B cell (primary cell): ENCODE data around the gene AFDN. TPM values are rescaled to one million over a fixed set of nuclear protein-coding genes. Genes with fewer than 3 reads are reported as not detected.

ENCODE experiments used
- ATAC-seq: fragments of 200-7000 bp; cut with Tn5 transposase; one replicate; pipeline ENCODE4 v1.10.0; 2021; ENCODE audit warnings: low read depth, mild to moderate bottlenecking, moderate number of reproducible peaks, moderate library complexity
- CTCF ChIA-PET: fragments of 350-600 bp; sonication (Branson Sonifier 250); formaldehyde crosslinking; loops from one replicate; lab custom pipeline; 2021; ENCODE audit warnings: antibody characterized with exemption, inconsistent platforms; lab: Charles Lee
- POLR2A ChIA-PET: fragments of 350-600 bp; sonication (Branson Sonifier 250); formaldehyde crosslinking; loops from one replicate; lab custom pipeline; 2021; ENCODE audit warnings: antibody characterized with exemption; lab: Charles Lee
- DNase-seq: peaks from one replicate; pipeline ENCODE4 v3.0.0; 2013
- H2AFZ ChIP-seq: 2 replicates; pipeline ENCODE4 v1.6.1; 2012; ENCODE audit warnings: mild to moderate bottlenecking, low read depth, low read length; ENCODE audit not compliant: insufficient read depth, poor library complexity, severe bottlenecking
- H3K27ac ChIP-seq, 2 donors: 1 replicate in 1 of 2; 2 replicates in 1 of 2; pipeline ENCODE4 v1.5.1; 2012 to 2013; ENCODE audit warnings: low read length in 2 of 2, mild to moderate bottlenecking in 2 of 2, moderate library complexity in 1 of 2
- H3K27me3 ChIP-seq, 4 experiments: fragments of 200-600 bp in 1 of 4; sonication (generic) in 1 of 4; replicated peaks in 1 of 4; 1 replicate in 2 of 4; 2 replicates in 2 of 4; pipeline versions ENCODE4 v1.6.1 to v1.7.0; 2013 to 2016; ENCODE audit warnings: low read length in 3 of 4, mild to moderate bottlenecking in 2 of 4, mixed read lengths in 1 of 4, moderate library complexity in 1 of 4; ENCODE audit not compliant: insufficient read depth in 4 of 4, control insufficient read depth in 3 of 4; ENCODE audit errors: control extremely low read depth in 1 of 4
- H3K36me3 ChIP-seq, 2 experiments: replicated peaks in 1 of 2; 1 replicate in 1 of 2; 2 replicates in 1 of 2; pipeline versions ENCODE4 v1.6.1 to v1.7.1; 2013; ENCODE audit warnings: low read length in 1 of 2; ENCODE audit not compliant: insufficient read depth in 2 of 2, control insufficient read depth in 1 of 2; ENCODE audit errors: control extremely low read depth in 1 of 2, extremely low read depth in 1 of 2
- H3K4me1 ChIP-seq, 2 donors: fragments of 200-600 bp in 1 of 2; sonication (generic) in 1 of 2; 1 replicate in 1 of 2; 2 replicates in 1 of 2; pipeline versions ENCODE4 v1.5.1 to v1.6.1; 2013 to 2017; ENCODE audit warnings: low read length in 2 of 2; ENCODE audit not compliant: control insufficient read depth in 2 of 2, insufficient read depth in 2 of 2
- H3K4me2 ChIP-seq: replicated peaks from 2 replicates; pipeline ENCODE3; 2012; ENCODE audit warnings: mild to moderate bottlenecking, low read depth, low read length; ENCODE audit not compliant: poor library complexity, severe bottlenecking
- H3K4me3 ChIP-seq, 5 experiments: fragments of 200-600 bp in 1 of 5; sonication (generic) in 1 of 5; 1 replicate in 3 of 5; 2 replicates in 2 of 5; pipeline versions ENCODE4 v1.5.1 to v1.7.0; 2011 to 2016; ENCODE audit warnings: low read length in 4 of 5, mild to moderate bottlenecking in 4 of 5, low read depth in 2 of 5, control low read depth in 1 of 5, moderate library complexity in 1 of 5; ENCODE audit not compliant: insufficient read depth in 1 of 5; ENCODE audit errors: control extremely low read depth in 1 of 5, extremely low read depth in 1 of 5
- H3K79me2 ChIP-seq: fragments of 200-600 bp; sonication (generic); one replicate; pipeline ENCODE4 v1.6.0; 2016; ENCODE audit warnings: low read length; ENCODE audit not compliant: control insufficient read depth, insufficient read depth
- H3K9ac ChIP-seq: fragments of 200-600 bp; sonication (generic); 2 replicates; pipeline ENCODE4 v1.6.1; 2017; ENCODE audit warnings: mild to moderate bottlenecking, low read length, moderate library complexity
- H3K9me3 ChIP-seq, 3 donors: one replicate each; pipeline versions ENCODE4 v1.6.1 to v1.7.1; 2013; ENCODE audit warnings: low read length in 2 of 3; ENCODE audit not compliant: control insufficient read depth in 2 of 3, insufficient read depth in 1 of 3; ENCODE audit errors: control extremely low read depth in 1 of 3
- H4K20me1 ChIP-seq: 2 replicates; pipeline ENCODE4 v1.6.0; 2012; ENCODE audit warnings: mild to moderate bottlenecking, low read length; ENCODE audit not compliant: insufficient read depth, control insufficient read depth, poor library complexity, severe bottlenecking
- H3K27ac Mint-ChIP-seq: one replicate; pipeline ENCODE4 v1.8.0; 2021; ENCODE audit warnings: mixed read lengths
- H3K27me3 Mint-ChIP-seq: one replicate; pipeline ENCODE4 v1.8.0; 2021; ENCODE audit warnings: mixed read lengths
- H3K4me1 Mint-ChIP-seq: one replicate; pipeline ENCODE4 v1.8.0; 2021; ENCODE audit warnings: mixed read lengths
- H3K4me3 Mint-ChIP-seq: one replicate; pipeline ENCODE4 v1.8.0; 2021; ENCODE audit warnings: mixed read lengths
- H3K9me3 Mint-ChIP-seq: one replicate; pipeline ENCODE4 v1.8.0; 2022; ENCODE audit warnings: mixed read lengths; ENCODE audit not compliant: insufficient read depth
- CTCF ChIP-seq: fragments of 200-600 bp; IDR thresholded peaks from one replicate; pipeline ENCODE4 v1.8.0; 2022; ENCODE audit warnings: antibody characterized with exemption, mild to moderate bottlenecking
- EZH2 ChIP-seq: IDR thresholded peaks from 2 replicates; pipeline ENCODE4 v1.6.1; 2012; ENCODE audit warnings: borderline replicate concordance, low read depth, mild to moderate bottlenecking, moderate library complexity, low read length; ENCODE audit not compliant: insufficient read depth, poor library complexity, severe bottlenecking
- WGBS: methylation state at CpG from one replicate; pipeline ENCODE4 v1.1.5; 2013; ENCODE audit warnings: missing lambda C conversion rate; ENCODE audit not compliant: insufficient coverage; 5-methylcytosine and 5-hydroxymethylcytosine counted together
- intact Hi-C: fragments of 100-400 bp; cut with micrococcal nuclease; formaldehyde crosslinking; loops from one replicate; pipeline ENCODE4 v1.10.0; 2022
- polyA plus RNA-seq: library from polyadenylated mRNA; depleted of rRNA; stranded (reverse); fragments of >200 nt; gene quantifications from 2 replicates; pipeline ENCODE4 v1.2.3, GENCODE V29; 2012
- total RNA-seq, 2 donors: library from RNA; stranded (reverse); fragments of 120-200 nt in 1 of 2; gene quantifications; 1 replicate in 1 of 2; 2 replicates in 1 of 2; pipeline versions ENCODE4 v1.2.3 to v1.2.4, GENCODE V29; 2013 to 2022

AFDN gene
- total and polyA plus RNA-seq, 2 donors (not counting 1 experiment from before 2014, with no cell fraction given), result 15.4 to 70.5 TPM

- Histone ChIP-seq H3K79me2 (no peaks in the 10 kb centered on the region), H3K36me3 (no peaks in the 10 kb centered on the region), H3K27me3 (peaks cover 0 to 7% (median 0%) of the 10 kb centered on the region in 4 experiments), H4K20me1 (no peaks in the 10 kb centered on the region), H3K4me1 (no peaks in the 10 kb centered on the region), H3K9ac (no peak overlapping the region), H3K4me3 (no peak overlapping the region), H3K9me3 (no peaks in the 10 kb centered on the region), H3K27ac (no peak overlapping the region), H2AFZ (no peak overlapping the region), H3K4me2 (no peak overlapping the region)
- H3K4me1 Mint-ChIP-seq, result peaks cover 1% of the 10 kb centered on the region
- H3K27ac Mint-ChIP-seq, result no peak overlapping the region
- ChIA-PET POLR2A (no interaction called here), CTCF (interaction anchor here (0.7 kb wide), 1 partner anchor 9 kb away, joined by 3 read pairs; no protein-coding TSS in a partner anchor)
- H3K9me3 Mint-ChIP-seq, result no peaks in the 10 kb centered on the region
- no peak for ATAC-seq
- H3K4me3 Mint-ChIP-seq, result no peak overlapping the region
- 87% methylated on average over 3 of the region's 10 CpGs for WGBS
- H3K27me3 Mint-ChIP-seq, result peaks cover 14% of the 10 kb centered on the region
- DNase-seq, result no peak
- TF ChIP-seq EZH2 (no peak), CTCF (no peak)
- intact Hi-C loops, result no loop called here
Measured at GRCh38 chr6:167786853-167787675, 39.6 kb upstream of the AFDN start.

GRCh38 chr6:167787896-167788562 is 38.7 kb upstream of the AFDN start:
- DNase-seq (no peak), ATAC-seq (no peak)
- 94% methylated on average over 16 of the region's 23 CpGs for WGBS

More at GRCh38 chr6:167787896-167788562, 38.7 kb upstream of the AFDN start:
- H3K36me3 ChIP-seq, result no peaks in the 10 kb centered on the region
- no peaks in the 10 kb centered on the region for H3K9me3 ChIP-seq
- no peaks in the 10 kb centered on the region for H3K79me2 ChIP-seq
- H3K4me3 ChIP-seq, result no peak overlapping the region
- no peaks in the 10 kb centered on the region for H4K20me1 ChIP-seq
- Mint-ChIP-seq H3K27me3 (peaks cover 20% of the 10 kb centered on the region), H3K4me3 (no peak overlapping the region), H3K9me3 (no peaks in the 10 kb centered on the region), H3K27ac (no peak overlapping the region), H3K4me1 (peaks cover 1% of the 10 kb centered on the region)
- no peak overlapping the region for H3K4me2 ChIP-seq
- CTCF ChIA-PET, result no interaction called here
- intact Hi-C loops, result no loop called here
- H2AFZ ChIP-seq, result no peak overlapping the region
- POLR2A ChIA-PET, result no interaction called here
- no peak overlapping the region for H3K27ac ChIP-seq
- no peak overlapping the region for H3K9ac ChIP-seq
- H3K27me3 ChIP-seq, result peaks cover 0 to 7% (median 0%) of the 10 kb centered on the region in 4 experiments
- H3K4me1 ChIP-seq, result no peaks in the 10 kb centered on the region
- TF ChIP-seq CTCF (no peak), EZH2 (no peak)
